ENCODE results near the gene ZFR. TPM values are rescaled to one million over a fixed set of nuclear protein-coding genes. Genes with fewer than 3 reads are reported as not detected.

ZFR gene
- polyA plus RNA-seq, 1 of the 3 experiments (the other 2 are of a cell fraction): 24.6 TPM

DNA sequence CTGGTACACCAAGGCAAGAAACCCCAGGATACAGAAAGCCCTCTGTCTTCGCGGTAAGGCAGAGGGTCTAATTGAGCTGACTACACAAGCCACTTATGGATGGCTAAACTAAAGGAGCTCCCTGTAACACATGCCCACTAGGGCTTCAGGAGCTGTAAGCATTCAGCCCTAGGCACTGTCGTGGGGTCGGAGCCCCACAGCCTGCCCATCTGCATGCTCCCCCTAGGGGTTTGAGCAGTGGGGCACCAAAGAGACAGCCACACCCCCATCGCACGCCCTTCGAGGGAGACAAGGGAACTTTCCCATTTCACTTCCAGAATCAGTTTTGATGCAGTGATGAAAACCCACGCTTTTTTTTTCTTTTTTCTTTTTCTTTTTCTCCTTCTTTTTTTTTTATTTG, 120.8 kb downstream of the ZFR start:
- POLR2A ChIA-PET: no interaction called here
- Histone ChIP-seq H2AFZ (ENCODE audit: low read depth) (no peak overlapping the region), H3K9me3 (no peaks in the 10 kb centered on the region), H3K27ac (ENCODE audit: low read depth in 2 of 2, low read length in 1 of 2) (no peak overlapping the region), H3K4me1 (ENCODE audit: control insufficient read depth in 1 of 2, insufficient read depth in 2 of 2, low read depth in 1 of 2, low read length in 1 of 2) (no peaks in the 10 kb centered on the region), H3K79me2 (ENCODE audit: insufficient read depth) (no peaks in the 10 kb centered on the region), H3K27me3 (ENCODE audit: insufficient read depth) (no peaks in the 10 kb centered on the region), H3K4me3 (ENCODE audit: low read depth in 2 of 2, low read length in 1 of 2) (no peak overlapping the region), H4K20me1 (ENCODE audit: insufficient read depth) (no peaks in the 10 kb centered on the region), H3K9ac (no peak overlapping the region), H3F3A (replicated peaks; ENCODE audit: insufficient read depth) (no peaks in the 10 kb centered on the region), H3K36me3 (replicated peaks in 1 of 2; ENCODE audit: control insufficient read depth in 1 of 2, insufficient read depth in 2 of 2, low read length in 1 of 2) (no peaks in the 10 kb centered on the region), H3K4me2 (no peak overlapping the region), H3K9me2 (no peaks in the 10 kb centered on the region)
- no peak for TF ChIP-seq RCOR1 (IDR thresholded peaks at IDR 0.05; ENCODE audit: low read length)
- no peak for TF ChIP-seq ELF1 (IDR thresholded peaks at IDR 0.05)
- no peak for TF ChIP-seq FOXM1 (IDR thresholded peaks at IDR 0.05; ENCODE audit: low read depth)
- TF ChIP-seq GABPA (IDR thresholded peaks at IDR 0.05; ENCODE audit: low read depth): no peak
- TF ChIP-seq MXI1 (IDR thresholded peaks at IDR 0.05; ENCODE audit: low read depth, low read length): no peak
- no peak for TF ChIP-seq ZBTB33 (IDR thresholded peaks at IDR 0.05; ENCODE audit: borderline replicate concordance, low read depth)
- TF ChIP-seq JUND (IDR thresholded peaks at IDR 0.05): no peak
- no peak for TF ChIP-seq POLR2AphosphoS5 (IDR thresholded peaks at IDR 0.05; ENCODE audit: low read depth, low read length)
- no peak for TF ChIP-seq EP300 (IDR thresholded peaks at IDR 0.05; ENCODE audit: borderline replicate concordance in 1 of 2, low read depth in 1 of 2, low read length in 1 of 2)
- TF ChIP-seq NFIC (IDR thresholded peaks at IDR 0.05; ENCODE audit: borderline replicate concordance): no peak
- TF ChIP-seq RXRA (IDR thresholded peaks at IDR 0.05; ENCODE audit: borderline replicate concordance, low read depth): no peak
- TF ChIP-seq CTCF (IDR thresholded peaks at IDR 0.05): no peak
- no peak for TF ChIP-seq PBX3 (IDR thresholded peaks at IDR 0.05)
- TF ChIP-seq FOSL2 (IDR thresholded peaks at IDR 0.05; ENCODE audit: borderline replicate concordance, low read depth): no peak
- no peak for TF ChIP-seq USF1 (IDR thresholded peaks at IDR 0.05; ENCODE audit: borderline replicate concordance, low read depth)
- no peak for TF ChIP-seq TAF1 (IDR thresholded peaks at IDR 0.05; ENCODE audit: borderline replicate concordance, low read depth, low read length)
- CTCF ChIA-PET: no interaction called here
- DNase-seq: no peak
- WGBS (ENCODE audit: low lambda C conversion rate): 69% methylated on average over 6 of the region's 8 CpGs
